Effector memory CD4-positive, alpha-beta T cell (primary cell): ENCODE data around the gene GMEB1.
A peak's percentile ranks its signal among the peaks of the same experiment; 100 is the strongest.
"Not testable (repeated sequence)": the region's sequence is repeated elsewhere in the genome, so short reads cannot be mapped to it uniquely, and the experiment has no call there.

ENCODE experiments used
- DNase-seq, 3 donors: peaks; one replicate each; pipeline ENCODE4 v3.0.0-alpha.2; 2020
- H3K27ac ChIP-seq: 2 replicates; pipeline ENCODE4 v1.7.0; 2013; ENCODE audit warnings: mild to moderate bottlenecking, low read length, moderate library complexity; ENCODE audit not compliant: insufficient read depth, poor library complexity, severe bottlenecking
- H3K27me3 ChIP-seq: replicated peaks from 2 replicates; pipeline ENCODE4 v1.7.0; 2013; ENCODE audit warnings: mild to moderate bottlenecking, low read length; ENCODE audit not compliant: insufficient read depth, control insufficient read depth, poor library complexity, severe bottlenecking
- H3K36me3 ChIP-seq: 2 replicates; pipeline ENCODE4 v1.7.0; 2013; ENCODE audit warnings: mild to moderate bottlenecking, low read length, moderate library complexity; ENCODE audit not compliant: control insufficient read depth, insufficient read depth
- H3K4me1 ChIP-seq: 2 replicates; pipeline ENCODE4 v1.7.0; 2013; ENCODE audit warnings: low read length, mild to moderate bottlenecking; ENCODE audit not compliant: control insufficient read depth, insufficient read depth, poor library complexity, severe bottlenecking
- H3K4me3 ChIP-seq: 2 replicates; pipeline ENCODE4 v1.7.0; 2013; ENCODE audit warnings: low read length, low read depth, mild to moderate bottlenecking; ENCODE audit not compliant: insufficient read depth, poor library complexity, severe bottlenecking
- H3K9me3 ChIP-seq: 2 replicates; pipeline ENCODE4 v1.7.0; 2013; ENCODE audit warnings: mild to moderate bottlenecking, low read length, moderate library complexity; ENCODE audit not compliant: control insufficient read depth

GMEB1 gene

GRCh38 chr1:28648008-28648473, 20.5 kb upstream of the GMEB1 start:
- Histone ChIP-seq H3K27ac (peak overlapping the region; percentile 98), H3K27me3 (no peaks in the 10 kb centered on the region), H3K4me1 (peaks cover 14% of the 10 kb centered on the region), H3K4me3 (peak overlapping the region; percentile 47), H3K9me3 (no peaks in the 10 kb centered on the region), H3K36me3 (no peaks in the 10 kb centered on the region)
- peak; percentile 80 to 82 (median 80) for DNase-seq

- peak within 1 kb of the TSS; percentile 98 for H3K27ac ChIP-seq
- no peaks in the 10 kb centered on the region for H3K36me3 ChIP-seq
- H3K4me3 ChIP-seq = peak within 1 kb of the TSS; percentile 47
- peak; percentile 70 to 81 (median 79) for DNase-seq
- no peaks in the 10 kb centered on the region for H3K9me3 ChIP-seq
- no peaks in the 10 kb centered on the region for H3K27me3 ChIP-seq
- H3K4me1 ChIP-seq = peaks cover 14% of the 10 kb centered on the region
Observed at GRCh38 chr1:28648474-28649198, 19.9 kb upstream of the GMEB1 start, which contains the start of gene RNU11. RNU11 (plus strand) TSS chr1:28648600.

GRCh38 chr1:28653063-28653462, 15.5 kb upstream of the GMEB1 start:
- not testable (repeated sequence) for H3K36me3 ChIP-seq, DNase-seq, H3K4me3 ChIP-seq, H3K9me3 ChIP-seq, H3K27ac ChIP-seq, H3K27me3 ChIP-seq, H3K4me1 ChIP-seq

- not testable (repeated sequence) for H3K4me3 ChIP-seq, H3K27ac ChIP-seq, H3K4me1 ChIP-seq, DNase-seq, H3K36me3 ChIP-seq, H3K27me3 ChIP-seq, H3K9me3 ChIP-seq
Observed at GRCh38 chr1:28653870-28654269, 14.7 kb upstream of the GMEB1 start.

GRCh38 chr1:28655448-28656311, 12.9 kb upstream of the GMEB1 start:
- H3K4me3 ChIP-seq, H3K36me3 ChIP-seq, H3K27ac ChIP-seq, H3K4me1 ChIP-seq, H3K27me3 ChIP-seq, H3K9me3 ChIP-seq, DNase-seq: not testable (repeated sequence)

- Histone ChIP-seq H3K36me3 (no peaks in the 10 kb centered on the region), H3K4me3 (no peak overlapping the region), H3K9me3 (no peaks in the 10 kb centered on the region), H3K4me1 (no peaks in the 10 kb centered on the region), H3K27ac (no peak overlapping the region), H3K27me3 (no peaks in the 10 kb centered on the region)
- DNase-seq = no peak
Observed at GRCh38 chr1:28656335-28656734, 12.2 kb upstream of the GMEB1 start.

GRCh38 chr1:28663871-28664470, 4.6 kb upstream of the GMEB1 start:
- H3K4me1 ChIP-seq = peaks cover 10% of the 10 kb centered on the region
- H3K27ac ChIP-seq = no peak overlapping the region
- H3K27me3 ChIP-seq = no peaks in the 10 kb centered on the region
- H3K9me3 ChIP-seq = no peaks in the 10 kb centered on the region
- no peak for DNase-seq
- H3K4me3 ChIP-seq = no peak overlapping the region
- no peaks in the 10 kb centered on the region for H3K36me3 ChIP-seq

GRCh38 chr1:28666806-28667205, 1.8 kb upstream of the GMEB1 start:
- Histone ChIP-seq H3K4me3 (no peak overlapping the region), H3K4me1 (peaks cover 10% of the 10 kb centered on the region), H3K27ac (no peak overlapping the region), H3K27me3 (no peaks in the 10 kb centered on the region), H3K9me3 (no peaks in the 10 kb centered on the region), H3K36me3 (no peaks in the 10 kb centered on the region)
- DNase-seq = no peak

- Histone ChIP-seq H3K36me3 (no peaks in the 10 kb centered on the region), H3K4me3 (peak overlapping the region; percentile 87), H3K27me3 (no peaks in the 10 kb centered on the region), H3K27ac (peak overlapping the region; percentile 93), H3K4me1 (peaks cover 10% of the 10 kb centered on the region), H3K9me3 (no peaks in the 10 kb centered on the region)
- DNase-seq = peak in 2 of 3 donors; percentile 17 to 28
Observed at GRCh38 chr1:28668956-28669723, 556 bp downstream of the GMEB1 start.
